GM12878 (cell line): ENCODE measurements around the gene MLEC. TPM values are rescaled to one million over a fixed set of nuclear protein-coding genes. Genes with fewer than 3 reads are reported as not detected.
A peak's percentile ranks its signal among the peaks of the same experiment; 100 is the strongest.

ENCODE experiments used
- ATF7 ChIP-seq: fragments of 450-650 bp; IDR thresholded peaks from 2 replicates; pipeline ENCODE4 v1.6.1; 2016; ENCODE audit warnings: low read depth, mild to moderate bottlenecking
- BHLHE40 ChIP-seq, 2 experiments: fragments of 450-650 bp in 1 of 2; IDR thresholded peaks; 2 replicates each; pipeline ENCODE4 v1.6.1; 2011 to 2017; ENCODE audit warnings: low read depth in 2 of 2, borderline replicate concordance in 1 of 2, improper control_type of control experiment in 1 of 2, low read length in 1 of 2, mild to moderate bottlenecking in 1 of 2
- DPF2 ChIP-seq: fragments of 450-650 bp; IDR thresholded peaks from 2 replicates; pipeline ENCODE4 v1.6.1; 2017; ENCODE audit warnings: mild to moderate bottlenecking
- E2F8 ChIP-seq: fragments of 450-650 bp; IDR thresholded peaks from 2 replicates; pipeline ENCODE4 v1.6.1; 2018; ENCODE audit warnings: mild to moderate bottlenecking, low read depth, moderate library complexity; ENCODE audit not compliant: partially characterized antibody
- EED ChIP-seq: sonication (generic); IDR thresholded peaks from 2 replicates; pipeline ENCODE4 v1.6.1; 2016; ENCODE audit warnings: antibody characterized with exemption, low read depth
- ELK1 ChIP-seq: IDR thresholded peaks from 2 replicates; pipeline ENCODE4 v1.6.1; 2012; ENCODE audit warnings: low read depth, low read length, improper control_type of control experiment
- EP300 ChIP-seq, 2 experiments: fragments of 150-350 bp in 1 of 2; IDR thresholded peaks; 2 replicates each; pipeline ENCODE4 v1.6.1; 2011 to 2012; ENCODE audit warnings: low read depth in 2 of 2, low read length in 2 of 2, borderline replicate concordance in 1 of 2, improper control_type of control experiment in 1 of 2, inconsistent platforms in 1 of 2; ENCODE audit not compliant: control insufficient read depth in 1 of 2
- ETV6 ChIP-seq, 2 experiments: fragments of 450-650 bp in 1 of 2; IDR thresholded peaks in 1 of 2; conservative IDR thresholded peaks in 1 of 2; 2 replicates each; pipeline ENCODE4 v1.6.1; 2014; ENCODE audit warnings: antibody characterized with exemption in 1 of 2, borderline replicate concordance in 1 of 2, low read depth in 1 of 2, mild to moderate bottlenecking in 1 of 2, moderate library complexity in 1 of 2
- HSF1 ChIP-seq: fragments of 150-350 bp; IDR thresholded peaks from 2 replicates; pipeline ENCODE4 v1.6.1; 2014; ENCODE audit warnings: mild to moderate bottlenecking, low read depth, low read length
- IKZF1 ChIP-seq: fragments of 450-650 bp; conservative IDR thresholded peaks from 2 replicates; pipeline ENCODE4 v1.6.1; 2017; ENCODE audit warnings: antibody characterized with exemption, mild to moderate bottlenecking
- IKZF2 ChIP-seq, 2 experiments: fragments of 450-650 bp; IDR thresholded peaks; 2 replicates each; pipeline ENCODE4 v1.6.1; 2017; ENCODE audit warnings: mild to moderate bottlenecking in 2 of 2, moderate library complexity in 2 of 2
- MEF2A ChIP-seq: IDR thresholded peaks from 2 replicates; pipeline ENCODE4 v1.6.1; 2011; ENCODE audit warnings: low read depth, mild to moderate bottlenecking, low read length, moderate library complexity; ENCODE audit not compliant: insufficient read depth
- NFYA ChIP-seq: IDR thresholded peaks from 2 replicates; pipeline ENCODE4 v1.6.1; 2011; ENCODE audit warnings: low read depth, mild to moderate bottlenecking, low read length, improper control_type of control experiment, borderline replicate concordance
- NR2C2 ChIP-seq: IDR thresholded peaks from 2 replicates; pipeline ENCODE4 v1.6.1; 2011; ENCODE audit warnings: borderline replicate concordance, low read depth; ENCODE audit not compliant: control insufficient read depth, insufficient read length
- NRF1 ChIP-seq: conservative IDR thresholded peaks from 2 replicates; pipeline ENCODE4 v1.6.1; 2011; ENCODE audit warnings: mild to moderate bottlenecking, low read depth, low read length, improper control_type of control experiment
- RB1 ChIP-seq: fragments of 450-650 bp; formaldehyde crosslinking; IDR thresholded peaks from 2 replicates; pipeline ENCODE4 v1.6.1; 2017; ENCODE audit warnings: mild to moderate bottlenecking, borderline replicate concordance
- RELB ChIP-seq: fragments of 450-650 bp; IDR thresholded peaks from 2 replicates; pipeline ENCODE4 v1.6.1; 2017; ENCODE audit warnings: low read depth, mild to moderate bottlenecking, moderate library complexity
- RFX5 ChIP-seq: IDR thresholded peaks from 2 replicates; pipeline ENCODE4 v1.6.1; 2011; ENCODE audit warnings: low read depth, low read length, improper control_type of control experiment
- RUNX3 ChIP-seq: IDR thresholded peaks from 2 replicates; pipeline ENCODE4 v1.6.1; 2012; ENCODE audit warnings: low read length, inconsistent platforms
- SRF ChIP-seq, 2 experiments: IDR thresholded peaks; 2 replicates each; pipeline ENCODE4 v1.6.1; 2011; ENCODE audit warnings: low read depth in 2 of 2, low read length in 2 of 2, mild to moderate bottlenecking in 1 of 2, moderate library complexity in 1 of 2
- USF2 ChIP-seq: IDR thresholded peaks from 2 replicates; pipeline ENCODE4 v1.6.1; 2011; ENCODE audit warnings: low read depth, low read length, improper control_type of control experiment, borderline replicate concordance
- YBX1 ChIP-seq: fragments of 450-650 bp; IDR thresholded peaks from 2 replicates; pipeline ENCODE4 v1.6.1; 2016; ENCODE audit warnings: antibody characterized with exemption
- polyA plus RNA-seq, 11 experiments: library from polyadenylated mRNA; depleted of rRNA in 4 of 11; unstranded in 6 of 11; stranded (reverse) in 5 of 11; fragments of >200 nt; fragmentation: Nextera tagmentation in 4 of 11; fragmentation: Illumina TruSeq in 1 of 11; extraction: Ambion mirVana in 4 of 11; extraction: Trizol in 1 of 11; gene quantifications; 1 replicate in 1 of 11; 2 replicates in 10 of 11; pipeline versions ENCODE4 v1.2.1 to v1.2.3, GENCODE V29; 2011 to 2016; ENCODE audit warnings: inconsistent platforms in 2 of 11, missing spikeins in 2 of 11, low read depth in 1 of 11
- total RNA-seq, 4 experiments: library from RNA; depleted of rRNA in 3 of 4; stranded (reverse); fragments of >200 nt in 3 of 4; fragmentation: Illumina TruSeq in 1 of 4; extraction: Trizol in 1 of 4; gene quantifications; 2 replicates each; pipeline versions ENCODE4 v1.2.1 to v1.2.3, GENCODE V29; 2013 to 2021

Gene MLEC
- total and polyA plus RNA-seq, 10 of the 15 experiments (the other 5 are each of a cell fraction or from before 2014, with no cell fraction given), result 26.7 to 172 (median 103) TPM

GRCh38 chr12:120680165-120680738, 6.7 kb upstream of the MLEC start (continued):
- TF ChIP-seq ATF7, result no peak
- TF ChIP-seq USF2, result no peak
- no peak for TF ChIP-seq SRF (IDR thresholded peaks at IDR 0.05; ENCODE audit: low read depth in 2 of 2, low read length in 2 of 2)
- peak in 1 of 2 experiments; percentile 43; a peak in 2 of 4 replicates for TF ChIP-seq IKZF2 (IDR thresholded peaks at IDR 0.05)
- TF ChIP-seq MEF2A, result no peak
- TF ChIP-seq RB1, result no peak
- no peak for TF ChIP-seq NRF1
- no peak for TF ChIP-seq ELK1
- TF ChIP-seq BHLHE40 (IDR thresholded peaks at IDR 0.05; ENCODE audit: borderline replicate concordance in 1 of 2, low read depth in 2 of 2, low read length in 1 of 2), result no peak
- no peak for TF ChIP-seq HSF1
- TF ChIP-seq NR2C2, result no peak
- TF ChIP-seq RELB, result 0 out of 2 replicates have a peak, but pooled peaks have one; percentile 17
- peak; percentile 47; the same call in 1 of the 2 replicates for TF ChIP-seq EED
- peak; percentile 38; the same call in 1 of the 2 replicates for TF ChIP-seq IKZF1
- 0 out of 4 replicates have a peak, but pooled peaks of 1 of the 2 experiments have one; percentile 26 for TF ChIP-seq ETV6 (conservative IDR thresholded peaks at IDR 0.05 in 1 of 2, IDR thresholded peaks at IDR 0.05 in 1 of 2; ENCODE audit: borderline replicate concordance in 1 of 2, low read depth in 1 of 2)
- TF ChIP-seq DPF2, result no peak
- TF ChIP-seq EP300 (IDR thresholded peaks at IDR 0.05; ENCODE audit: borderline replicate concordance in 1 of 2, control insufficient read depth in 1 of 2, low read depth in 2 of 2, low read length in 2 of 2), result peak in 1 of 2 experiments; percentile 15; a peak in 1 of 4 replicates
- TF ChIP-seq E2F8, result no peak
- no peak for TF ChIP-seq NFYA
- no peak for TF ChIP-seq RFX5
- TF ChIP-seq YBX1, result no peak
- peak; percentile 22; the same call in 1 of the 2 replicates for TF ChIP-seq RUNX3
- TF ChIP-seq, all 136 proteins: peak for 10
